Measurements from ENCODE around the gene C11orf97. TPM values are rescaled to one million over a fixed set of nuclear protein-coding genes. Genes with fewer than 3 reads are reported as not detected.

Gene C11orf97
- total and polyA plus RNA-seq, 4 experiments from 2014 or later = not detected

DNA sequence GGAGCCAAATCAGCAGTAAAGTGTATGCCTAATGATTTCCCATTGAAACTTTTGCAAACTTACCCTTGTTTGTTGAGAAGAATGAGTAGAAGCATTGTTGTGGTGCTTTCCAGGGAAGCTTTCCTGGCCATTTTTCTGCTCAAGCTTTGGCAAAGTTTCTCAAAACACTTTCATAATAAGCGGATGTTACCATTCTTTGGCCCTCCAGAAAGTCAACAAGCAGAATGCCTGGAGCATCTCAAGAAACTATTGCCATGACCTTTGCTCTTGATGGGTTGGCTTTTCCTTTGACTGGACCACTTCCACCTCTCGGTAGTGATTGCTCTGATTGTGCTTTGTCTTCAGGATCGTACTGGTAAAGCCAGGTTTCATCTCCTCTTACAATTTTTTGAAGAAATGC lies 65.6 kb downstream of the C11orf97 start:
- Histone ChIP-seq H3K4me3 (ENCODE audit: low read length in 2 of 2) (no peak overlapping the region), H3K27ac (ENCODE audit: low read depth, low read length) (no peak overlapping the region), H3K36me3 (ENCODE audit: insufficient read depth, low read length) (no peaks in the 10 kb centered on the region), H3K4me1 (ENCODE audit: insufficient read depth, low read length) (no peaks in the 10 kb centered on the region), H3K27me3 (ENCODE audit: insufficient read depth, low read length) (no peaks in the 10 kb centered on the region), H3K9me3 (ENCODE audit: control insufficient read depth in 1 of 2, low read length in 2 of 2) (no peaks in the 10 kb centered on the region)
- Mint-ChIP-seq H3K27ac (no peak overlapping the region), H3K36me3 (peaks cover 0 to 2% of the 10 kb centered on the region in 2 donors), H3K27me3 (peaks cover 0 to 1% of the 10 kb centered on the region in 2 donors), H3K4me3 (no peak overlapping the region), H3K9me3 (no peaks in the 10 kb centered on the region), H3K4me1 (no peaks in the 10 kb centered on the region)
- no peak for DNase-seq
- intact Hi-C loops (cut with micrococcal nuclease) = no loop called here
- CTCF ChIA-PET (ENCODE audit: partially characterized antibody) = interaction anchor here (1.4 kb wide), 1 partner anchor 44 kb away, joined by 3 read pairs; no protein-coding TSS in a partner anchor
- POLR2A ChIA-PET (ENCODE audit: partially characterized antibody) = no interaction called here

Small RNAs within 50 kb of the gene (microRNA-seq; reads per million reads assigned to microRNA genes)
- gene MIR548L (ENCODE audit: borderline microRNAs expressed, borderline number of aligned reads, borderline replicate concordance) = 1.4 reads per million

Other genes with a start within 250 kb of the C11orf97 start
- not detected for gene IZUMO1R, start 207.9 kb upstream of the C11orf97 start, total RNA-seq
- not detected for gene IZUMO1R, start 207.9 kb upstream of the C11orf97 start, polyA plus RNA-seq
- under 1 TPM in 1 of 2 experiments, not detected in 1; 0.09 TPM for gene GPR83, start 111.0 kb upstream of the C11orf97 start, total RNA-seq
- gene GPR83, start 111.0 kb upstream of the C11orf97 start, polyA plus RNA-seq = under 1 TPM in 1 of 2 donors, not detected in 1; 0.14 TPM
- 10 to 100 TPM; 43.3 to 43.4 TPM for gene MRE11, start 18.6 kb upstream of the C11orf97 start, total RNA-seq
- gene MRE11, start 18.6 kb upstream of the C11orf97 start, polyA plus RNA-seq = 10 to 100 TPM in 1 of 2 donors, 1 to 10 TPM in 1; 7.6 to 17.5 TPM
- 10 to 100 TPM; 53.4 to 57.6 TPM for gene ANKRD49, start 18.5 kb upstream of the C11orf97 start, total RNA-seq
- gene ANKRD49, start 18.5 kb upstream of the C11orf97 start, polyA plus RNA-seq = 10 to 100 TPM; 25.9 to 31.0 TPM
- gene FUT4, start 31.5 kb downstream of the C11orf97 start, total RNA-seq = 1 to 10 TPM; 6.7 to 7.4 TPM
- gene FUT4, start 31.5 kb downstream of the C11orf97 start, polyA plus RNA-seq = 1 to 10 TPM; 1.6 to 2.2 TPM
- 1 to 10 TPM; 1.3 to 1.6 TPM for gene PIWIL4, start 54.9 kb downstream of the C11orf97 start, total RNA-seq
- 1 to 10 TPM in 1 of 2 donors, under 1 TPM in 1; 0.27 to 1.2 TPM for gene PIWIL4, start 54.9 kb downstream of the C11orf97 start, polyA plus RNA-seq

Data from CD4-positive, alpha-beta memory T cell (primary cell).